ENCODE measurements around the gene TTBK1.

Gene TTBK1

GRCh38 chr6:43278524-43279078, 35.3 kb downstream of the TTBK1 start:
- H3K9me3 ChIP-seq (ENCODE audit: control insufficient read depth, low read length): no peaks in the 10 kb centered on the region
- no peak overlapping the region for H3K9ac ChIP-seq (ENCODE audit: low read length)
- H3K27me3 ChIP-seq (ENCODE audit: control insufficient read depth, insufficient read depth, low read length): peaks cover 3% of the 10 kb centered on the region

GRCh38 chr6:43280234-43280633, 37.0 kb downstream of the TTBK1 start:
- no peak overlapping the region for H3K9ac ChIP-seq (ENCODE audit: low read length)
- H3K9me3 ChIP-seq (ENCODE audit: control insufficient read depth, low read length): no peaks in the 10 kb centered on the region
- H3K36me3 ChIP-seq (ENCODE audit: control insufficient read depth, insufficient read depth, low read length): no peaks in the 10 kb centered on the region
- peaks cover 32% of the 10 kb centered on the region for H3K4me1 ChIP-seq (ENCODE audit: control insufficient read depth, insufficient read depth, low read length)
- no peak overlapping the region for H3K4me3 ChIP-seq (ENCODE audit: low read length)
- peaks cover 17% of the 10 kb centered on the region for H3K27me3 ChIP-seq (ENCODE audit: control insufficient read depth, insufficient read depth, low read length)

More at GRCh38 chr6:43278524-43279078, 35.3 kb downstream of the TTBK1 start:
- no peak overlapping the region for H3K4me3 ChIP-seq (ENCODE audit: low read length)
- H3K36me3 ChIP-seq (ENCODE audit: control insufficient read depth, insufficient read depth, low read length): no peaks in the 10 kb centered on the region
- H3K4me1 ChIP-seq (ENCODE audit: control insufficient read depth, insufficient read depth, low read length): peaks cover 45% of the 10 kb centered on the region

GRCh38 chr6:43282060-43282459, 38.8 kb downstream of the TTBK1 start:
- Histone ChIP-seq H3K9me3 (ENCODE audit: control insufficient read depth, low read length) (no peaks in the 10 kb centered on the region), H3K36me3 (ENCODE audit: control insufficient read depth, insufficient read depth, low read length) (no peaks in the 10 kb centered on the region), H3K9ac (ENCODE audit: low read length) (no peak overlapping the region), H3K4me3 (ENCODE audit: low read length) (no peak overlapping the region), H3K27me3 (ENCODE audit: control insufficient read depth, insufficient read depth, low read length) (peaks cover 17% of the 10 kb centered on the region), H3K4me1 (ENCODE audit: control insufficient read depth, insufficient read depth, low read length) (peaks cover 14% of the 10 kb centered on the region)

- Histone ChIP-seq H3K4me1 (ENCODE audit: control insufficient read depth, insufficient read depth, low read length) (peaks cover 6% of the 10 kb centered on the region), H3K9ac (ENCODE audit: low read length) (no peak overlapping the region), H3K9me3 (ENCODE audit: control insufficient read depth, low read length) (no peaks in the 10 kb centered on the region), H3K36me3 (ENCODE audit: control insufficient read depth, insufficient read depth, low read length) (no peaks in the 10 kb centered on the region), H3K4me3 (ENCODE audit: low read length) (no peak overlapping the region), H3K27me3 (ENCODE audit: control insufficient read depth, insufficient read depth, low read length) (peaks cover 17% of the 10 kb centered on the region)
These were observed 39.6 kb downstream of the TTBK1 start for GRCh38 chr6:43282636-43283513.

- H3K27me3 ChIP-seq (ENCODE audit: control insufficient read depth, insufficient read depth, low read length): peaks cover 17% of the 10 kb centered on the region
- no peaks in the 10 kb centered on the region for H3K9me3 ChIP-seq (ENCODE audit: control insufficient read depth, low read length)
- no peak overlapping the region for H3K4me3 ChIP-seq (ENCODE audit: low read length)
- H3K9ac ChIP-seq (ENCODE audit: low read length): no peak overlapping the region
- H3K36me3 ChIP-seq (ENCODE audit: control insufficient read depth, insufficient read depth, low read length): no peaks in the 10 kb centered on the region
- H3K4me1 ChIP-seq (ENCODE audit: control insufficient read depth, insufficient read depth, low read length): no peaks in the 10 kb centered on the region
These were observed 40.2 kb downstream of the TTBK1 start for GRCh38 chr6:43283514-43283901.

GRCh38 chr6:43283905-43284304, 40.6 kb downstream of the TTBK1 start:
- no peak overlapping the region for H3K9ac ChIP-seq (ENCODE audit: low read length)
- no peak overlapping the region for H3K4me3 ChIP-seq (ENCODE audit: low read length)
- no peaks in the 10 kb centered on the region for H3K4me1 ChIP-seq (ENCODE audit: control insufficient read depth, insufficient read depth, low read length)
- no peaks in the 10 kb centered on the region for H3K36me3 ChIP-seq (ENCODE audit: control insufficient read depth, insufficient read depth, low read length)
- H3K9me3 ChIP-seq (ENCODE audit: control insufficient read depth, low read length): no peaks in the 10 kb centered on the region
- peaks cover 17% of the 10 kb centered on the region for H3K27me3 ChIP-seq (ENCODE audit: control insufficient read depth, insufficient read depth, low read length)

- Histone ChIP-seq H3K9me3 (ENCODE audit: control insufficient read depth, low read length) (no peaks in the 10 kb centered on the region), H3K4me3 (ENCODE audit: low read length) (no peak overlapping the region), H3K36me3 (ENCODE audit: control insufficient read depth, insufficient read depth, low read length) (no peaks in the 10 kb centered on the region), H3K4me1 (ENCODE audit: control insufficient read depth, insufficient read depth, low read length) (no peaks in the 10 kb centered on the region), H3K9ac (ENCODE audit: low read length) (no peak overlapping the region), H3K27me3 (ENCODE audit: control insufficient read depth, insufficient read depth, low read length) (peaks cover 17% of the 10 kb centered on the region)
These were observed 41.9 kb downstream of the TTBK1 start for GRCh38 chr6:43284991-43285781.

- H3K27me3 ChIP-seq (ENCODE audit: control insufficient read depth, insufficient read depth, low read length): peaks cover 17% of the 10 kb centered on the region
These were observed 42.6 kb downstream of the TTBK1 start for GRCh38 chr6:43285832-43286231.

GRCh38 chr6:43286456-43286979, 43.2 kb downstream of the TTBK1 start:
- Histone ChIP-seq H3K27me3 (ENCODE audit: control insufficient read depth, insufficient read depth, low read length) (peaks cover 17% of the 10 kb centered on the region), H3K4me1 (ENCODE audit: control insufficient read depth, insufficient read depth, low read length) (no peaks in the 10 kb centered on the region), H3K36me3 (ENCODE audit: control insufficient read depth, insufficient read depth, low read length) (no peaks in the 10 kb centered on the region), H3K9ac (ENCODE audit: low read length) (no peak overlapping the region), H3K4me3 (ENCODE audit: low read length) (no peak overlapping the region), H3K9me3 (ENCODE audit: control insufficient read depth, low read length) (no peaks in the 10 kb centered on the region)

More at GRCh38 chr6:43285832-43286231, 42.6 kb downstream of the TTBK1 start:
- Histone ChIP-seq H3K9me3 (ENCODE audit: control insufficient read depth, low read length) (no peaks in the 10 kb centered on the region), H3K4me1 (ENCODE audit: control insufficient read depth, insufficient read depth, low read length) (no peaks in the 10 kb centered on the region), H3K36me3 (ENCODE audit: control insufficient read depth, insufficient read depth, low read length) (no peaks in the 10 kb centered on the region), H3K9ac (ENCODE audit: low read length) (no peak overlapping the region), H3K4me3 (ENCODE audit: low read length) (no peak overlapping the region)

GRCh38 chr6:43286980-43287716, 43.9 kb downstream of the TTBK1 start:
- Histone ChIP-seq H3K4me1 (ENCODE audit: control insufficient read depth, insufficient read depth, low read length) (no peaks in the 10 kb centered on the region), H3K9me3 (ENCODE audit: control insufficient read depth, low read length) (no peaks in the 10 kb centered on the region), H3K36me3 (ENCODE audit: control insufficient read depth, insufficient read depth, low read length) (no peaks in the 10 kb centered on the region), H3K4me3 (ENCODE audit: low read length) (no peak overlapping the region), H3K9ac (ENCODE audit: low read length) (no peak overlapping the region), H3K27me3 (ENCODE audit: control insufficient read depth, insufficient read depth, low read length) (peaks cover 16% of the 10 kb centered on the region)
